Spleen (tissue), 7 donors: Measurements from ENCODE around the gene SLC25A28.

Experiments
- POLR2AphosphoS5 ChIP-seq, 3 donors: sonication (generic); formaldehyde crosslinking; IDR thresholded peaks; one replicate each; pipeline ENCODE4 v1.5.1; 2017; ENCODE audit warnings: antibody characterized with exemption in 3 of 3
- TF ChIP-seq, protein P1 (sequence below), 11 experiments: fragments of 200-600 bp in 7 of 11; fragments of 450-650 bp in 4 of 11; sonication (generic) in 4 of 11; IDR thresholded peaks in 8 of 11; conservative IDR thresholded peaks in 3 of 11; 1 replicate in 7 of 11; 2 replicates in 4 of 11; pipeline versions ENCODE4 v1.4.0 to v1.8.0; 2016 to 2021; ENCODE audit warnings: antibody characterized with exemption in 11 of 11, inconsistent platforms in 4 of 11, mild to moderate bottlenecking in 1 of 11
- donor health status: DM: no; HTN: no; CAD: no; lungs with moderate emphysema.
- donor health status: DM: no; HTN: no; CAD: no.
- donor health status: DM: no; HTN: no; CAD: no.

DNA sequence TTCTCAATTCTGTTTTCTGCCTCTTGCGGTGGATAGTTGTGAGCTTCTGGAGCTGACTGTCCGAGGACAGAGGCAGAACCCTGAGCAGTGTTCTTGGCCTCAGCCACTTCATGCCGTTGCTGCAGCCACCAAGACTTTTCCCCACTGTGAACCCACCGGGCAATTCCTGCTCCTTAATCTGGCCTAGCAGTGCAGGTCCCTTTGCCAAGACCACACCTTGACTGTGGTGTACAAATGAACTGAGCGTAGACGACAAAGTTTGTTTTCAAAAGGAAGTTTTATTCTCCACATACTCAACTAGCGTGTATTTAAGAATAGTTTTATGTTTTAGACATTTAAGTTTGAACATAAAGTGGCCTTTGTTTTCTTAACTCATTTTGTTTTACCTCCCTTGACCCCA, 29.4 kb downstream of the SLC25A28 start:
- TF ChIP-seq, protein P1, sequence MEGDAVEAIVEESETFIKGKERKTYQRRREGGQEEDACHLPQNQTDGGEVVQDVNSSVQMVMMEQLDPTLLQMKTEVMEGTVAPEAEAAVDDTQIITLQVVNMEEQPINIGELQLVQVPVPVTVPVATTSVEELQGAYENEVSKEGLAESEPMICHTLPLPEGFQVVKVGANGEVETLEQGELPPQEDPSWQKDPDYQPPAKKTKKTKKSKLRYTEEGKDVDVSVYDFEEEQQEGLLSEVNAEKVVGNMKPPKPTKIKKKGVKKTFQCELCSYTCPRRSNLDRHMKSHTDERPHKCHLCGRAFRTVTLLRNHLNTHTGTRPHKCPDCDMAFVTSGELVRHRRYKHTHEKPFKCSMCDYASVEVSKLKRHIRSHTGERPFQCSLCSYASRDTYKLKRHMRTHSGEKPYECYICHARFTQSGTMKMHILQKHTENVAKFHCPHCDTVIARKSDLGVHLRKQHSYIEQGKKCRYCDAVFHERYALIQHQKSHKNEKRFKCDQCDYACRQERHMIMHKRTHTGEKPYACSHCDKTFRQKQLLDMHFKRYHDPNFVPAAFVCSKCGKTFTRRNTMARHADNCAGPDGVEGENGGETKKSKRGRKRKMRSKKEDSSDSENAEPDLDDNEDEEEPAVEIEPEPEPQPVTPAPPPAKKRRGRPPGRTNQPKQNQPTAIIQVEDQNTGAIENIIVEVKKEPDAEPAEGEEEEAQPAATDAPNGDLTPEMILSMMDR (IDR thresholded peaks at IDR 0.05 in 8 of 11, conservative IDR thresholded peaks at IDR 0.05 in 3 of 11) = no peak
- TF ChIP-seq POLR2AphosphoS5 (IDR thresholded peaks at IDR 0.05) = no peak
